ENCODE data around the gene PLCG2.
"Not testable (repeated sequence)": the region's sequence is repeated elsewhere in the genome, so short reads cannot be mapped to it uniquely, and the experiment has no call there.

PLCG2 gene

DNA sequence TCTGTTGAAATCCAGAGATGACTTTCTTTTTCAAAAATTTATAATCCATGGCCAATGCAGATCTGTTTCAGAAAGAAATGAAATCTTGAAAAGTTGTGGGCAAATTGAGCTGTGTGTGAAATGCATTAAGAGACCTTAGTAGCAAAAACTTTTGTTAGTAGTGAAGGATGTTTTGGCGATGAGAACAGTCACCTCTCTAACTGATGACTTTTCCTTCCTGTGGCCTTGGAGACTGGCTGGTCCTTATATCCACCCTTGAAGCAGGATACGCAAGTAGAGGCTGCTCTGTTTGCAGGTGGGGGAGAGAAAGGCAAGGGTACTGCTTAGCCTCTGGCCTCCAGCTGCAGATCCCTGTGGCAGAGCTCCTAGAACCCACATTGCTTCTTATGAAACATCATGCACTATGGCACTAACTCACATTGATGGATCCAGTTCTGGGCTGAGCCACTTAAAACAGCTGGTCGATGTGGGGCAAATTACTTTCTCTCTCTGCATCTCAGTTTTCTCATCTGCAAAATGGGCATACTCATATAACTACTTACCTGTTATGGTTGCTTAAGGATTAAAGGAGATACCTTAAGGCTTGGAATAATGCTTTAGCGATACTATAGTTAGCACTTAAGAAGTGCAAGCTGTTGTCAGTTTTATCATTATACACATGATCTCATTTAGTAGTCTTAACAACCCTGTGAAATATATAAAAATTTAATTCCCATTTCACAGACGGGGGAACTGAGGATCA, 142.9 kb downstream of the PLCG2 start:
- DNase-seq, result no peak

DNA sequence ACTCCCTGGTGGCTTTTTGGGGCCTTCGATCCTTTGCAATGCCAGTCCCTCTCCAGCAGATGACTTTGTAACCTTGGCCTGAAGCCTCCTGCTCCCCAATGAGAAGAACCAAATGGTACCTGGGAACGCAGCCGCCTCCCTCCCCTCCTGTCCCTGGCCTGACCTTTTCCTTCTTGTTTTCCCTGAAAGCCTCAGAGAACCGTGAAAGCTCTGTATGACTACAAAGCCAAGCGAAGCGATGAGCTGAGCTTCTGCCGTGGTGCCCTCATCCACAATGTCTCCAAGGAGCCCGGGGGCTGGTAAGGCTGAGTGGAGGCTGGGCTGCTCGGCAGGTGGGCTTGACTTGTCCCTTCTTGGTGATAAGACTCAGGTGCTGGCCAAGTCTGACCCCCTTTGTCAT, 144.2 kb downstream of the PLCG2 start:
- no peak for DNase-seq

DNA sequence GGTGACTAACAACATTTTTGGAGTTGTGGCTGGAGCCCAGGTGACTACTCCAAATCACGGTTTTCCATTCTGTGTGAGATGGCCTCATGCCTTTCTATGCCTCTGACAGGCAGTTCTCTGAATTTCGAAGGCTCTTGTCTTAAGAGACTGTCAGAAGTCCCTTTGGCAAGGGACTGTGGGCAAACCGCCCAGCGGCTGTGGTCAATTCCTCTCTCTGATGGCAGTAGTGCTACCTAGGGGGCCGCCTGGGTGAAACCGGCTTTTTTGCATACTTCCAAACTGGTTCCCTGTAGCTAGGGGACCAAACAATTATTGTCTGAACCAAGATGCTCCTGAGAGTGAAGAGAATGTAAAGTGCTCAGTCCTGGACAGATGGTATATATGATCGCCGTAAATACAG, 145.9 kb downstream of the PLCG2 start:
- no peak for DNase-seq

DNA sequence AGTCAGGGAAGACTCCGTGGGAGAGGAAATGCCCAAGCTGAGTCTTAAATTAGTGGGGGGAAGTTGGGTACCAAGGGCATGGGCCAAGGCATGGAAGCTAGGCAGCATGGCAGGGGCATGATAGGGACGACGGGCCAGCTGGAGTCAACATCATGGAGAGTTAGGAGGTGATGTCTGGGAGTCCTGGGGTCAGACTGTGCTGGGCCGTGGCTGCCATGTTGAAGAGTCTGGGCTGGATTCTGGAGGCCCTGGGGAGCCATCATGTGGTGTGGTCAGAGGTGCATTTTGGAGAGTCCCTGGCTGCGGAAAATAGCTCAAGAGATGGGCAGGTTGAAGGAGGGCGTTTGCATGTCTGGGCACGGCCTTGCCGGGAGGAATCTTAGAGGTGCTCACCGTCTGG, 146.9 kb downstream of the PLCG2 start:
- DNase-seq, result no peak

DNA sequence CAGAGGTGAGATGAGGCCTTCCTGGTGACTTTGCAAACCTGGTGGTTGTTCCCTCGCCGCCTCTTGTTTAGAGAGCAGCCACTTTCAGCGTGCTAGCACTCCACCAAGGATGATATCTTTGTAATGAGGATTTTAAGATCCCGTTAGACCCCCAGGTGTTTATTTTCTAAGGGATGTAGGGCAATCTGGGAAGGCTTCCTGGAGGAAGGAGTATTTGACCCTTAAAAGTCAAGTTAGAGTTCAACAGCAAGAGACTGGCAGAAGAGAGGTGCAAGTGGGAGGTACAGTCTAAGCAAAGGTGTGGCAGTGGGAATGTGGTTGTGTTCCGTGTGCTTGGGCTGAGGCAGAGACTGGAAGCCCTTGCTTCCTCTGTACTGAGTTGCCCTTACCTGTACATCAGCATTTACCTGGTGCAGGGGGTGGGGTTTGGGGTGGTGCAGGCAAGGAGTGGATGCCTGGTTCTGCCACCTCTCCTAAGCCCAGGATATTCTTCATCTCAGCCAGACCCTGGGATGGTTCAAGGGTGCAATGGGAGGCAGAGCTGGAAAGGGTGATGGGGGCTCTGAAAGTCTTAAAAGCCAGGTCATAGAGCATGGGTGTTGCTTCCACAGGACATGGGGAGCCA, 148.6 kb downstream of the PLCG2 start:
- no peak for DNase-seq

DNA sequence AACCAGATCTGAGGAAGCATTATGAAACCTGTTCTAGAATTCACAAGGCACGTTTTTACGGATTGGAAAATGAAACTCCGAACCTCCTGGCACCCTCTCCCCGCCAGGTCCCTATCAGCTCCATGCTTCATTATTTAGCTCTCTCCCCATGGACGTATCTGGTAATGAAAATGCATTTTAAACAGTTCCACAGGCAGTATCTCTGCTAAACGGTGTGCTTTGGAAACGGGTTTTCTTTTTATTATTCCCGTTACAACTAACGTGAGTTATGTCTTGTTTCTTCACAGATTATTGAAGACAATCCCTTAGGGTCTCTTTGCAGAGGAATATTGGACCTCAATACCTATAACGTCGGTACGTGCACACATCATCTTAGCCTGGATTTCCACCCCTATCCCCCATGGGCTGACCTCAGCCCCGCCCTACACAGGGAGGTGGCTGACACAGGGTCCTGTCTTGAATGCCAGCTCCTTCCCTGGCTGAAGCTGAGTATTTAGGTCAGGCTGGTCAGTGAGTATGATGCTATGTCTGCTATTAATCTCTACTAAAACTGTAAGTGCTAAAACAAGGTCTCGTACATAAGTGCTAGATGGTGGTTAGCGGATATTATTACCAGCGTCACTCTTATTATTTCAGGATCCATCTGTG, 149.3 kb downstream of the PLCG2 start:
- peak; percentile 19 for DNase-seq

DNA sequence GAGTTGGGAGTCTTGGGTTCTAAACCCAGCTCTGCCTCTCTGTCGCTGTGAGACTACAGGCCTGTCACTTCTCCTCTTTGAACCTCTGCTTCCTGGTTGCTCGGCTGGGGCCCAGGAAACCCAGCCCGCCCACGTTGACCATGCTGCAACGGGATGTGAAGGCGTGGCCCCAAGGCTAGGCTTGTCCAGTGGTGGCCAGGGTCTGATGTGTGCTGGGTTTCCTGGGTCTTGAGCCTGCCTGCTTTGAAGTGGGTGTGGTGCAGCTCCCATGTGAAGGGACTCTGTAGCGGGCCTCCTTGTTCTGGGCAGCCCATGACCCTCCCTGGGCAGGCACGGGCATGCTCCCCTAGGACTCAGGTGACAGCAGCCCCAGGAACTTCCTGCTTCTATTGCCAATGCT, 149.9 kb downstream of the PLCG2 start:
- peak; percentile 47 for DNase-seq

DNA sequence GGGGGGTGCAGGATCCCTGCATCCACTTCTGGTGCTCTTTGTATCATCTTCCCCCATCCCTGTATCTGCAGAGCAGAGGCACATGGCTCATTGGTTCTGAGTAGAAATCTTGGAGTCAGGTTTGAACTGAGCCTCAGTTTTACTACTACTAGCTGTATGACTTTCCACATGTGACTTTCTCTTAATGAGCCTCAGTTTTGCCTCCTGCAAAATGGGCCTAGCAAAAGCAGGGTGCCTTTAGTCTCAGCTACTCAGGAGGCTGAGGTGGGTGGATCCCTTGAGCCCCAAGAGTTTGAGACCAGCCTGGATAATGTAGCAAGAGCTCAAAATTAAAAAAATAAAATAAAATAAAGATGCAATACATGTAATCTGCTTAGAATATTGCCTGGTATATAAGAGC, 150.8 kb downstream of the PLCG2 start:
- DNase-seq, result no peak

DNA sequence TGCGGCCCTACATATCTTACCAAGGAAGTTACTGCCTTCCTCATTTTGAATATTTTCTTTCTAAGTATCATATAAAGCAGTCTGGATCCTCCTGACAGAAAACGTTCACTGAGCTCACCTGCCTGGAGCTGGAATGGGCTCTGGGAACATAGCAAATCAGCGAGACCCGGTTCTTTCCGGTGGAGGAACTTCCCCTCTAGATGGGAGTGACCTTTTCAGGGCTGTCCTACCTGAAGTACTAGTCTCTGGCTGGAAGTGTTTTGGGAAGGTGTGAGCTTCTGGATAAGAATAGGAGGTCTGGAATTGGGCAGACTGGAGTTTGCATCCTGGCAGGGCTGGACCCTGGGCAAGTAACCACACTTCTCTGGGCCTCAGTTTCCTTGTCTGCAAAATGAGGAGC, 152.8 kb downstream of the PLCG2 start:
- DNase-seq, result no peak

DNA sequence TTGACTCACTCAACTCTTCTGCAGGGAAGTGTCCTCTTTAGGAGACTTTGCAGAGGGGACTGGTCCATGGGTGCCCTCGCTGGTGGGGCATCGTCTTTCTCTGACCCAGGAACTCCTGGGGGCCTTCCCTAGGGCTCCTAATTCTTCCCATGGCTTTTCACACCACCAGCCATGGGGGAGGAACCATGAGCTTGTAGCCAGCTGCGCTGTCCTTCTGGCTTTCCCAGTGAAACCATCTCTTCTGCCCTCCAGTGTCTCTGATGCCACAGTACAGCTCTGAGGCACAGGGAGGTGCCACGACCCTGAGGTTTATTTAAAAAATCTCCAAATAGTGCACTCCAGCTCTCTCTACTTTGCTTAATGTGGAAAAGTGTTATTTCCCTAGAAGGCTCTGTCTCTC, 153.6 kb downstream of the PLCG2 start:
- DNase-seq, result no peak

DNA sequence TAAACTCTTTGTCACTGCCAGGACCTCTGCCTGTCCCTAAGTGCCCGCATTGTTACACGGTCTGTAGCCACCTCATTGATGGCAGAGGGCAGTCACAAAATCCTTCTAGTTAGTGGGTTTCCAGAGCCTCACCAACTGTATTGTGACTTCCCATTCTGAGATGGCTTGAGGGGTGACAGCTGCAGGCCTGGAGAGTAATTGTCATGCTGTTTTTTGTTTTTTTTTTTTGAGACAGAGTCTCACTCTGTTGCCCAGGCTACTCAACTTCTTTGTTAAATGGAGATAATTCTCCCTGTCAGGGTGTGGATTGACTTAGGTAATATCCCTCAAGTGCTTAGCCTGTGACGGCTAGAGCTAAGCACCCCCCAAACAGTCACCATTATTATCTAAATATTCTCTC, 154.3 kb downstream of the PLCG2 start:
- DNase-seq, result no peak

DNA sequence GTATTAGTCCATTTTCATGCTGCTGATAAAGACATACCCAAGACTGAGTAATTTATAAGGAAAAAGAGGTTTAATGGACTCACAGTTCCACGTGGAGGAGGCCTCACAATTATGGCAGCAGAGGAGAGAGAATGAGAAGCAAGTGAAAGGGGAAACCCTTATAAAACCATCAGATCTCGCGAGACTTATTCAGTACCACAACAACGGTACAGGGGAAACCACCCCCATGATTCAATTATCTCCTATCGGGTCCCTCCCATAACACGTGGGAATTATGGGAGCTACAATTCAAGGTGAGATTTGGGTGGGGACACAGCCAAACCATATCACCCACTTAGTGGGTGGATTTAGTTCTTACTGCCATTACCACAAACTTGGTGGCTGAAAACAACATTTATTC, 155.6 kb downstream of the PLCG2 start:
- not testable (repeated sequence) for DNase-seq

DNA sequence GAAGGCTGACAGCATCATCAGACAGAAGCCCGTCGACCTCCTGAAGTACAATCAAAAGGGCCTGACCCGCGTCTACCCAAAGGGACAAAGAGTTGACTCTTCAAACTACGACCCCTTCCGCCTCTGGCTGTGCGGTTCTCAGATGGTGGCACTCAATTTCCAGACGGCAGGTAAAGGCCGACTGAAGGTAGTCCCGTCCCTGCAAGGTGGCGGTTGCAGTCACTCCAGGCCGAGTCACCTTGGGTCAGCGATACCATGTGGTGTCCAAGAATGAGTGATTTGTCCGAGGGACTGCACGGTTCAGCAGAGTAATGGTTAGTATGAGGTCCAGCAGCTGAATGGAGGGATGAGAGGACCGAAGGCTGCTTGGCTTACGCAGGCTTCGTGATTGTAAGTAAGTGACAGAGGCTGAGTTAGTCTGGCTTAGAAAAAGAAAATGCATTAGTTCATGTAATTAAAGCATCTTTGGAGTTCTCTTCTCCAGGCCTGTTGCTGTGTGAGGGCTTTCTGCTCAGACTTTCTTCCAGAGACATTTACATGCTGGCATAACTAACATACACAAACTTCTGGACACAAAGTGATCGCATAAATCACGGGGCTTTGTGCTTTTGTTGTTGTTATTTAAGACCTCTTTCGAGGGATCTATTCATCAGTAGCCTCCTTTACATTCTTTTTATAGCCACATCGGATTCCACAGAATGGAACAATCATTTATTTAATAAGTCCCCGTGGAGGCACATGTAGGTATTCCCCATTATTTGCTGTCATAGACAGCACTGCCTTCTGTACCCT, 157.3 kb downstream of the PLCG2 start:
- DNase-seq, result peak; percentile 5

DNA sequence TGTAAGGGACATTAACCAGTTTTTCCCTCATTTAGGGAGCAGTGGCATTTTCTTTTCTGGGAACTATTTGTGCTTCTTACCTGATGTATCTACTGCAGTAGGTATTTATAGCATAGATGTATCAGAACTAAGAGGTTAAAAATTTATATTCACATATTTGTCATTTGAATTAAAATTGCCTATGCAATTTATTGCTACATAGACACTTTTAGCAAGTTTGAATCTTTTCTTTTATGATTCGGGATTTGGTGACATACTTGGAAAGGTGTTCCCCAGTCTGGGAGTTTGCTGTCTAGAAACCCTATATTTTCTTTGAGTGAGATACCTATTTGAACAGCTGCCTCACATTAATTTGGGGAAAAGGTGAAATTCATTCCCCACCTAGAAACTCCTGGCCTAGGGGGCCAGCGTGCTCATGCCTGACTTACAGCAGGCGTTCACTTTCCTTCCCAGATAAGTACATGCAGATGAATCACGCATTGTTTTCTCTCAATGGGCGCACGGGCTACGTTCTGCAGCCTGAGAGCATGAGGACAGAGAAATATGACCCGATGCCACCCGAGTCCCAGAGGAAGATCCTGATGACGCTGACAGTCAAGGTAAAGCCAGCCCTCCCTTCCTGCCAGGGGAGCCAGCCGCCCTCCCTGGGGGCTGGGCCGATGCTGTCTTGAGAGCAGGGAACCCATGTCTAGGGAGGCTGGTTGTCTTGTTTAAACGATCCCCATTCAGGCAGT, 158.4 kb downstream of the PLCG2 start:
- DNase-seq, result peak; percentile 35

DNA sequence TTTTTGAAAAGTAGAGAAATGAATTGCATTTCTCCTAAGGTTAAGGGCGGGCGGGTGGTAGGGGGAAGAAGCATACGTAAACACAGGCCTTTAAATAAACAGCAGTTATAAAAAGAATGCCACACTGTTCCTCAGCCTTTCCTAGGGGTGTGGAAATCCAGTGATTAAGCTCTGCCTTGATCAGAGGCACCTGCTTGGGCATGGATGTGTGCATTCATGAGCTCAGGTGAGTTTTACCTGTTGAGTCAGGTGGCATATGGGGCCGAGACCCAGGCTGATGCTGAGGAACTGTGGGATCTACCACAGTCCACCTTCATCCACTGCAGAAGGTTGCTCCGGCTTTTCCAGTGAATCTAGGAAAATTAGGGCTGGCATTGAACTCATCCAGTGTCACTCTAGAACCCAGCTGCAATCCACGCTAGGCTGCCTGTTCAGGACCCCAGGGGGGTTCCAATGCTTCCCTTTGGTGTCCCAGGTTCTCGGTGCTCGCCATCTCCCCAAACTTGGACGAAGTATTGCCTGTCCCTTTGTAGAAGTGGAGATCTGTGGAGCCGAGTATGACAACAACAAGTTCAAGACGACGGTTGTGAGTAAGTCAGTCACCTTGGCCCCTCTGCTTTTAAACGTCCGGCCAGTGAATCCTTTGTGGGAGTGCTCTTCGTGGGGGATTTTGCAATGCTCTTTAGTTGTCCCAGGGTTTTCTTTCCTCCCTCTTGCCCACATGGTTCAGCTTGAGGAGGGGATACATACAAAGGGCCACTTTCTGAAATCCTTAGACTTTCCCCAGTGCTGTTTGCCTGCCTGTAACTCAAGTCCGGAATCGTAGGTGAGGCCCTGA, 159.5 kb downstream of the PLCG2 start:
- DNase-seq, result peak; percentile 24

DNA sequence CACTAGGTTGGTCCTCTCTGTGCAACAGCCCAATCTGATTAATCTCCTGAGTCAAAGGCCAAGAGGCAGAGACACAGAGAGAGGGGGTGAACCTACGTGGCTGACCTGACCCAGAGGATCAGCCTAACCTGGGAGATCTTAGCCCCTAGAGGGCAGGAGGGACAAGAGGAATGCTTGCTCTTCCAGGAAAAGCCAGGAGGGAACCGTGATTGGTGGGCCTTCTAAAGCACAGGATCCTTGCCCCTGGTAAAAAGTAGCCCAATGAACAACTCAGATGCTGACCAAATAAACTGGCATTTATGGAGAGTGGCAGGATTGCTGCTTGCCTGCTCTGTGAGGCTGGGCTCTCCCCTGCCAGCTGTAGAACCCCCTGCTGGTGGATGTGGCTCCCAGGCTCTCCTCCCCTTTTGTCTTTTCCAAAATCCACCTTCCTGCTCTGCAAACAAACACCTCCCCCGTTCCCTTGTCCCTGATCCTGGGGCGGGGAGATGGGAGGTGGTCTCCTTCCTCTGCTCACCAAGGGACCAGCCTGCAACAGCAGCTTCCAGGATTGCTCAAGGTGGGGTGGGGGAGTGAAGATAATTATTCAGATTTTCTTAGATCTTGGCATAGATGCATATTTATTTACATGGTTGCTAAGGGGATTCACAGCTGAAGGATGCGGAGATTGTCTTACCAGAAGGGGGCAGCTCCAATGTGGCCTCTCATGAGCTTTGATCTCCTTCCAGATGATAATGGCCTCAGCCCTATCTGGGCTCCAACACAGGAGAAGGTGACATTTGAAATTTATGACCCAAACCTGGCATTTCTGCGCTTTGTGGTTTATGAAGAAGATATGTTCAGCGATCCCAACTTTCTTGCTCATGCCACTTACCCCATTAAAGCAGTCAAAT, 160.3 kb downstream of the PLCG2 start:
- peak; percentile 7 for DNase-seq

DNA sequence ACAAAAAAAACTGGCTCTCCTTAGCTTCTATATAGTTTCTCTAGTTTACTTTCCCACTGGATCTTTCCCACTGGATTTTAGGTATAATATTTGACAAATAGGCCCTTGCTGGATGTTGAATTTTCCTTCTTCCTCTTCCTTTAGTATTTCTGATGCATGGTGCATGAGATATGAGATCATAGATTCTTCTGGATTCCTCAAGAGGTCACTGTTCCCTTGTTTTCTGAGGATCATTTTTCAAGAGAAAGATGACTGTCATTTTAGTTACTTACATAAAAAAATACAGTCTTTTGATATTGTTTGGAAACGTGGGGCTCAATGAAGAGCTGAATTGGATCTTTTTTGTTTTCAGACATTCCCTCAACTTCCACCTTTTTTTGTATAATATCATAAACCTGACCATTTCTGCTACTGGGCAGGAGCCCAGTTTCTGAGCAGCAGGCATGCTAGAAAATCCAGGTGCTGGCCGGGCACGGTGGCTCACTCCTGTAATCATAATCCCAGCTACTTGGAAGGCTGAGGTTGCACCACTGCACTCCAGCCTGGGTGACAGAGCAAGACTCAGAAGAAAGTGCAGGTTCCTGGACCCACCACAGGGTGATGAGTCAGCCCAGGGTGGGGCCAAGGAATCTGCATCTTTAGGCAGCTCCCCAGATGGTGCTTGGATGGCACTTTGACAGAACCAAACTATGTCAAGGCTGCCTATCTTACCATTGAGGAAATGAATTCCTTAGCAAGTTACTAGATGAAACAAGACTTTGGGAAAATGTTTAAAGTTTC, 161.9 kb downstream of the PLCG2 start:
- no peak for DNase-seq

DNA sequence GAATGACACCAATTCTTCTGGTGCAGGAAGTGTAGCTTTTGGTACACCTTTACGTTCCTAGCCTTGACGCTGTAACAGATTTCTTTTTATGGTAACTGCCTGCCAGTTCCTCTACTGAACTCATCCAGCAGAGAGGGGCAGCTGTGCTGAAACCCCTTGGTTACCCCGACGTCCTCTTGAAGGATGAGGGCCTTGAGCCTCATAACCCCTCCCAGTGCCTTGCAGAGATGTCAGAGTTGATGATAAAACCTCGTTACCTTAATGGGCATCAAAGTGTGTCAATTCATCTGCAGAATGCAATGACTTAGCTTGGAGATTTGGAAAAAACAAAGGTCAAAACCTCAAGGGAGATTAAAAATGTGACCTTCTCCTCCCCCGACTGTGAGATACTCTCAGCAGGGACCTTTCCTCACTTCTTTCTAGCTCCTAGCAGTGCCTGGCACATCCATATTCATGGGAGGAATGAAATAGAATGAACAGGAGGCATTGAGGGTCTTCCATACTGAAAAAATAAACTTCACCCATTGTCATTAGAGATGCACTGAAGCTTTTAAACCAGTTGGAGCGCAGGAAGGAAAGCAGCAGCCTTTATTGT, 163.0 kb downstream of the PLCG2 start:
- DNase-seq, result no peak

DNA sequence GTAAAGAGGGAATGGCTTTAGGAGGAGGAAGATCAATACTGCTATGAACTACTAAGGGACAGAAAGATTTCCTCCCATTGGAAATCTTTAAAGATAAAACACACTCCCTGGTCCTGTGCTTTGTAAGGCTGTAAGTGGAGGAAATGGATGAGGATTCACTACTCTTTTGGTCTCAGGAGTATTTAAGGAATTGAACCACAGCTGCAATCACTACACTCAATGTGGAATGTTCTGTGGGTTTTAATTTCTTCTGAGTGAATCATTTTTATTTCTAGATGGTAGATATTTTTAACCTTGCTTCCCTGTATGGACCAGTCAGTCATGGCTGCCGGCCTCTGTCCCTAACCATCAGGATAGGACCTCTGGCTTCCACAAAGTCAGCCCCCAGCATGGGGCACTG, 166.6 kb downstream of the PLCG2 start:
- DNase-seq, result no peak

DNA sequence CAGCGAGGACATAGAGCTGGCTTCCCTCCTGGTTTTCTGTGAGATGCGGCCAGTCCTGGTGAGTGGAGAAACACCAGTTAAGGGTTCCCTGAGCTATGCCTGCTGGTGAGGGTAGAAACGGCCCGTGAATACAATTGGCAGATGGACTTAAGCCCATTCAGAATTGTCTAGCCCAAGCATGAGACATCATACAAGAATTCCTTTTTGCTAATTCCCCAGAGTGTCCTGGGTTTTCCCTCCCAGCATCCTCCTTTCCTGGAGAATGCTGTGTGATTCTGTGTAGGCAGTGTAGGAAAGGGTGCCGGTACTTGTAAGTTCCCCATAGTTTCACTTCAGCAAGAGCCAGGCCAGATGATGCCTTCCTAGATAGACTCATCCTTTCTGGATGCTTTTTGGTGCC, 167.1 kb downstream of the PLCG2 start:
- DNase-seq, result peak; percentile 5

Measured in activated CD8-positive, alpha-beta memory T cell treated with anti-CD3 and anti-CD28 coated beads for 24 hours (primary cell).